Body of pancreas (tissue), 4 donors: ENCODE results near the gene TNRC6B. TPM values are rescaled to one million over a fixed set of nuclear protein-coding genes. Genes with fewer than 3 reads are reported as not detected.

ENCODE experiments used
- ATAC-seq: fragments of 150-250 bp; one replicate; pipeline ENCODE4 v1.9.1; 2016
- DNase-seq, 4 donors: peaks; one replicate each; pipeline ENCODE4 v3.0.0-alpha.2; 2019
- H3K27ac ChIP-seq, 4 donors: fragments of 200-600 bp; sonication (generic); 1 replicate in 3 of 4; 2 replicates in 1 of 4; pipeline versions ENCODE4 v1.5.1 to v1.6.1; 2016 to 2019; ENCODE audit warnings: mild to moderate bottlenecking in 1 of 4, mixed read lengths in 1 of 4, moderate library complexity in 1 of 4
- H3K27me3 ChIP-seq, 2 donors: fragments of 200-600 bp; sonication (generic); one replicate each; pipeline ENCODE4 v1.6.0; 2016; ENCODE audit warnings: mild to moderate bottlenecking in 1 of 2
- H3K36me3 ChIP-seq, 2 donors: fragments of 200-600 bp; sonication (generic); replicated peaks in 1 of 2; 2 replicates each; pipeline ENCODE4 v1.5.1; 2016; ENCODE audit warnings: low read depth in 2 of 2; ENCODE audit not compliant: insufficient read depth in 1 of 2
- H3K4me1 ChIP-seq: fragments of 200-600 bp; sonication (generic); one replicate; pipeline ENCODE4 v1.6.0; 2016
- H3K4me3 ChIP-seq, 2 donors: fragments of 200-600 bp; sonication (generic); 1 replicate in 1 of 2; 2 replicates in 1 of 2; pipeline ENCODE4 v1.5.1; 2016 to 2019
- H3K9me3 ChIP-seq, 3 donors: fragments of 200-600 bp; sonication (generic); 1 replicate in 2 of 3; 2 replicates in 1 of 3; pipeline ENCODE4 v1.5.1; 2016
- POLR2A ChIP-seq, 3 donors: fragments of 450-650 bp; IDR thresholded peaks; one replicate each; pipeline ENCODE4 v1.6.1; 2016; ENCODE audit warnings: antibody characterized with exemption in 3 of 3, mild to moderate bottlenecking in 2 of 3
- WGBS, 2 donors: methylation state at CpG; one replicate each; pipeline ENCODE4 v1.1.5; 2017; 5-methylcytosine and 5-hydroxymethylcytosine counted together
- intact Hi-C: fragments of 100-400 bp; cut with DNase I; formaldehyde crosslinking; loops from one replicate; pipeline ENCODE4 v1.15.1; 2023
- total RNA-seq, 2 donors: library from RNA; depleted of rRNA; stranded (reverse); fragments of >200 nt; gene quantifications; one replicate each; pipeline ENCODE4 v1.1.0, GENCODE V29; 2016
- TF ChIP-seq, protein P1 (sequence below), 7 experiments: fragments of 450-650 bp in 4 of 7; fragments of 200-600 bp in 3 of 7; sonication (generic) in 3 of 7; IDR thresholded peaks; one replicate each; pipeline ENCODE4 v1.5.1; 2016 to 2019; ENCODE audit warnings: antibody characterized with exemption in 7 of 7

Gene TNRC6B
- total RNA-seq, 2 donors from 2014 or later = 25.2 to 39.9 TPM

DNA sequence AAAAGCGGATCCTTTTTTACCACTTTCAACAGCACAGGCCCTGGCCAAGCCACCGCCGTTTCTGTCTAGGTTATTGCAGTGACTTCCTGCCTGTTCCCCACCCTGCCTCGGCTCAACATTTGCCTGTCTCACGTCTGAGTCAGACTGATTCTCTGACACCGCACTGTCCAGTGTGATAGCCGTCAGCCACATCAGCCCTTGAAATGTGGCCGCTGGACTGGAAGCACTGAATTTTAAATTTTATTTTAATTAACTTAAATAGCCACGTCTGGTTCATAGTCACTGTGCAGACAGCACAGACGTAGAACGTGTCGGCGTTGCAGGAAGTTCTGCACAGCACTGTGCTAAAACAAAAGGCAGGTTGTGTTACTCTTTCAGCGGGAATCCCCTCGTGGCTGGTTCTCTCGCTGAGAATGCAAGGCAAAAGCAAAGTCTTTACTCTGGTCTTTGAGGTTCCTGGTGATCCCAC, 112.3 kb downstream of the TNRC6B start:
- no peak for DNase-seq
- H3K4me1 ChIP-seq = no peaks in the 10 kb centered on the region
- 67 to 76% methylated on average over 16 of the region's 16 CpGs for WGBS, 2 donors
- H3K9me3 ChIP-seq = no peaks in the 10 kb centered on the region
- H3K36me3 ChIP-seq = peaks cover 0 to 12% of the 10 kb centered on the region in 2 donors
- no peak overlapping the region for H3K4me3 ChIP-seq
- intact Hi-C loops = no loop called here
- peak overlapping the region in 1 of 4 donors; percentile 41 for H3K27ac ChIP-seq
- no peaks in the 10 kb centered on the region for H3K27me3 ChIP-seq
- TF ChIP-seq POLR2A (IDR thresholded peaks at IDR 0.05) = no peak
- TF ChIP-seq, protein P1, sequence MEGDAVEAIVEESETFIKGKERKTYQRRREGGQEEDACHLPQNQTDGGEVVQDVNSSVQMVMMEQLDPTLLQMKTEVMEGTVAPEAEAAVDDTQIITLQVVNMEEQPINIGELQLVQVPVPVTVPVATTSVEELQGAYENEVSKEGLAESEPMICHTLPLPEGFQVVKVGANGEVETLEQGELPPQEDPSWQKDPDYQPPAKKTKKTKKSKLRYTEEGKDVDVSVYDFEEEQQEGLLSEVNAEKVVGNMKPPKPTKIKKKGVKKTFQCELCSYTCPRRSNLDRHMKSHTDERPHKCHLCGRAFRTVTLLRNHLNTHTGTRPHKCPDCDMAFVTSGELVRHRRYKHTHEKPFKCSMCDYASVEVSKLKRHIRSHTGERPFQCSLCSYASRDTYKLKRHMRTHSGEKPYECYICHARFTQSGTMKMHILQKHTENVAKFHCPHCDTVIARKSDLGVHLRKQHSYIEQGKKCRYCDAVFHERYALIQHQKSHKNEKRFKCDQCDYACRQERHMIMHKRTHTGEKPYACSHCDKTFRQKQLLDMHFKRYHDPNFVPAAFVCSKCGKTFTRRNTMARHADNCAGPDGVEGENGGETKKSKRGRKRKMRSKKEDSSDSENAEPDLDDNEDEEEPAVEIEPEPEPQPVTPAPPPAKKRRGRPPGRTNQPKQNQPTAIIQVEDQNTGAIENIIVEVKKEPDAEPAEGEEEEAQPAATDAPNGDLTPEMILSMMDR (IDR thresholded peaks at IDR 0.05) = no peak
- no peak for ATAC-seq

DNA sequence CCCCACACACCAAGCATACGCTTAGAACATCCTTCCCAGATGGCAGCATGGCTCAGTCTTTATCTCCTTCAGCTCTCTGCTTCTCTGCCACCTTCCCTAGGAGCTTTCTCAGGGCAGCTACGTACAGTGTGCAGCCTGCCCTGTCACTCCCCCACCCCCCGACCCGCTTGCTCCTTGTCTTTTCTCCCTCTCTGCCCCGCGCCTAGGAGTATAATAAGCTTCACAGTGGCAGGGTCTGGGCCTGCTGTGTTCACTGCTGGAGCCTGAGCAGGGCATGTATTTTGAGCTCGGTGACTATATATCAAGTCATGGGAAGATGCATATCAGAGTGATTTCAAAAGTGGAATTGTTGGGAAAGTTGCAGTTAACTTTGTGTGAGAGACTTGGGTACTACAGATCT, 112.8 kb downstream of the TNRC6B start:
- Histone ChIP-seq H3K4me1 (no peaks in the 10 kb centered on the region), H3K4me3 (no peak overlapping the region), H3K27ac (peak overlapping the region in 1 of 4 donors; percentile 41), H3K36me3 (peaks cover 0 to 12% of the 10 kb centered on the region in 2 donors), H3K9me3 (no peaks in the 10 kb centered on the region), H3K27me3 (no peaks in the 10 kb centered on the region)
- TF ChIP-seq, protein P1 (IDR thresholded peaks at IDR 0.05) = no peak
- no peak for TF ChIP-seq POLR2A (IDR thresholded peaks at IDR 0.05)
- DNase-seq (no peak), ATAC-seq (no peak)
- 89 to 90% methylated on average over 7 of the region's 7 CpGs for WGBS, 2 donors
- intact Hi-C loops = no loop called here

- WGBS, 2 donors = 92 to 97% methylated on average over 3 of the region's 3 CpGs
- ATAC-seq = no peak
- peaks cover 0 to 4% of the 10 kb centered on the region in 2 donors for H3K36me3 ChIP-seq
- H3K9me3 ChIP-seq = no peaks in the 10 kb centered on the region
- no peak overlapping the region for H3K27ac ChIP-seq
- no peak overlapping the region for H3K4me3 ChIP-seq
- no peaks in the 10 kb centered on the region for H3K4me1 ChIP-seq
- no peak for DNase-seq
- TF ChIP-seq, protein P1 (IDR thresholded peaks at IDR 0.05) = no peak
- TF ChIP-seq POLR2A (IDR thresholded peaks at IDR 0.05) = no peak
- H3K27me3 ChIP-seq = no peaks in the 10 kb centered on the region
- intact Hi-C loops = no loop called here
Measured at GRCh38 chr22:40294696-40295095, 117.0 kb downstream of the TNRC6B start.

- no peak for DNase-seq
- Histone ChIP-seq H3K4me3 (no peak overlapping the region), H3K9me3 (no peaks in the 10 kb centered on the region), H3K36me3 (peaks cover 0 to 14% of the 10 kb centered on the region in 2 donors), H3K27ac (no peak overlapping the region), H3K4me1 (no peaks in the 10 kb centered on the region), H3K27me3 (no peaks in the 10 kb centered on the region)
- TF ChIP-seq, protein P1 (IDR thresholded peaks at IDR 0.05) = no peak
- no peak for TF ChIP-seq POLR2A (IDR thresholded peaks at IDR 0.05)
- no peak for ATAC-seq
- intact Hi-C loops = no loop called here
Measured at GRCh38 chr22:40300316-40300715, 122.6 kb downstream of the TNRC6B start.

DNA sequence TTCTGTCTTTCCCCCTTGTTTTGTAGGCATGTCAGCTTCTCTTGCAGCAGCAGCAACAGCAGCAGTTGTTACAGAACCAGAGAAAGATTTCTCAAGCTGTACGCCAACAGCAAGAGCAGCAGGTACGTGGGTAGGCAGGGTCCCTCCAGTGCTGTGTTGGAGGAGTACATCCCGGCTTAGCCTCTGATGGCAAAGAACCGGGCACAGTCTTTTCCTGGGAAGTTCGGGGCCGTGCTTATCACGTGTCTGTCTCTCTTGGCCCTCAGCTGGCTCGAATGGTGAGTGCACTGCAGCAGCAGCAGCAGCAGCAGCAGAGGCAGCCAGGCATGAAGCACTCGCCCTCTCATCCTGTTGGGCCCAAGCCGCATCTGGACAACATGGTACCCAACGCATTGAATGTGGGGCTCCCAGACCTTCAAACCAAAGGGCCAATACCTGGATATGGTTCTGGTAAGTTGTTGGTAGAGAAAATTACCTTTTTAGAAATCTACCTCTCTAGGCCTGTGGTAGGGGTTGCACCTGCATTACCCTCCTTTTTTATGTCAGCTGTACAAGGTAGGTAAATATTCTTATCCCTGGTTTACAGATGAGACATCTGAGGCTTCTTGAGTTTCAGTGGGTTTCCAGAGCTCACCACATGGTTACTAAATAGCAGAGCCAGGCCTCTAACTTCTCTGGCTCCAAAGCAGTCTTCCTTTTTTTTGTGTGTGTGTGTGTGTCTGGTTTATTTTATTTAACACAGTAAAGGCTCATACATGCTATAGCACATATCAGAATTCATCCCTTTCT, 123.4 kb downstream of the TNRC6B start:
- H3K9me3 ChIP-seq = no peaks in the 10 kb centered on the region
- H3K4me1 ChIP-seq = no peaks in the 10 kb centered on the region
- no peak for DNase-seq
- intact Hi-C loops = no loop called here
- no peak overlapping the region for H3K27ac ChIP-seq
- no peak for ATAC-seq
- H3K27me3 ChIP-seq = no peaks in the 10 kb centered on the region
- H3K36me3 ChIP-seq = peaks cover 0 to 14% of the 10 kb centered on the region in 2 donors
- H3K4me3 ChIP-seq = no peak overlapping the region
- TF ChIP-seq, protein P1 (IDR thresholded peaks at IDR 0.05) = no peak
- no peak for TF ChIP-seq POLR2A (IDR thresholded peaks at IDR 0.05)
- WGBS, 2 donors = 88 to 97% methylated on average over 6 to 11 of the region's 11 CpGs
